Ovary (tissue), 9 donors: ENCODE data around the gene ZNF296. TPM values are rescaled to one million over a fixed set of nuclear protein-coding genes. Genes with fewer than 3 reads are reported as not detected.
A peak's percentile ranks its signal among the peaks of the same experiment; 100 is the strongest.

Experiments used
- DNase-seq, 5 donors: peaks; one replicate each; pipeline ENCODE4 v3.0.0-alpha.2; 2019 to 2020
- H3K27ac ChIP-seq, 2 donors: fragments of 200-600 bp; one replicate each; pipeline versions ENCODE4 v1.5.1 to v1.8.0; 2019 to 2022
- H3K27me3 ChIP-seq: fragments of 200-600 bp; one replicate; pipeline ENCODE4 v1.8.0; 2022
- H3K36me3 ChIP-seq: fragments of 200-600 bp; sonication (generic); one replicate; pipeline ENCODE4 v1.5.1; 2019
- H3K4me1 ChIP-seq: one replicate; pipeline ENCODE4 v1.8.1; 2013; ENCODE audit warnings: mild to moderate bottlenecking, moderate library complexity; ENCODE audit not compliant: insufficient read depth
- H3K4me3 ChIP-seq: fragments of 200-600 bp; sonication (generic); one replicate; pipeline ENCODE4 v1.5.1; 2017
- H3K9me3 ChIP-seq, 2 donors: fragments of 200-600 bp in 1 of 2; sonication (generic) in 1 of 2; one replicate each; pipeline versions ENCODE4 v1.5.1 to v1.8.1; 2013 to 2019; ENCODE audit warnings: mild to moderate bottlenecking in 1 of 2, moderate library complexity in 1 of 2
- CTCF ChIP-seq, 3 donors: fragments of 450-650 bp in 2 of 3; fragments of 200-600 bp in 1 of 3; IDR thresholded peaks; one replicate each; pipeline versions ENCODE4 v1.5.1 to v1.8.0; 2016 to 2022; ENCODE audit warnings: antibody characterized with exemption in 3 of 3, mild to moderate bottlenecking in 1 of 3
- EP300 ChIP-seq: sonication (generic); formaldehyde crosslinking; IDR thresholded peaks from one replicate; pipeline ENCODE4 v1.6.1; 2017; ENCODE audit warnings: antibody characterized with exemption
- POLR2A ChIP-seq: fragments of 450-650 bp; IDR thresholded peaks from one replicate; pipeline ENCODE4 v1.6.1; 2017; ENCODE audit warnings: antibody characterized with exemption, mild to moderate bottlenecking, moderate library complexity
- WGBS, 3 donors: extraction: QIAGEN DNeasy Blood & Tissue Kit in 1 of 3; methylation state at CpG; one replicate each; pipeline versions ENCODE4 v1.1.5 to v1.1.7; 2013 to 2017; 5-methylcytosine and 5-hydroxymethylcytosine counted together
- intact Hi-C, 4 donors: fragments of 100-400 bp; cut with DNase I; formaldehyde crosslinking; loops; one replicate each; pipeline versions ENCODE4 v1.11.0 to v1.15.1; 2022 to 2023
- polyA plus RNA-seq, 2 donors: library from polyadenylated mRNA; stranded (reverse); fragments of 200-250 nt in 1 of 2; fragments of 350-450 nt in 1 of 2; fragmentation: Illumina TruSeq in 1 of 2; extraction: RNeasy Lipid Tissue Mini Kit (QIAGEN cat#74804) in 1 of 2; gene quantifications; one replicate each; pipeline ENCODE4 v1.2.3, GENCODE V29; 2013 to 2014
- total RNA-seq, 7 donors: library from RNA; depleted of rRNA in 2 of 7; stranded (reverse); fragments of >200 nt in 2 of 7; fragmentation: NEBNext Ultra II Directional in 3 of 7; extraction: Animal tissue kit (Norgen Biotek cat#: 25700) in 3 of 7; gene quantifications; one replicate each; pipeline versions ENCODE4 v1.1.0 to v1.2.4, GENCODE V29; 2016 to 2023
- donor health status: DM: no; HTN: no; CAD: no; lungs with moderate emphysema.
- donor health status: DM: no; HTN: no; CAD: no.
- donor health status: Bipolar disorder and iron deficiency.
- donor health status: DM: yes; HTN: yes; CAD: no.
- donor health status: DM: no; HTN: no; CAD: no.
- donor health status: DM: yes; HTN: yes; CAD: no.

The ZNF296 gene
- total and polyA plus RNA-seq, 9 donors = 0.24 to 2.4 (median 0.41) TPM; not detected in 1

DNA sequence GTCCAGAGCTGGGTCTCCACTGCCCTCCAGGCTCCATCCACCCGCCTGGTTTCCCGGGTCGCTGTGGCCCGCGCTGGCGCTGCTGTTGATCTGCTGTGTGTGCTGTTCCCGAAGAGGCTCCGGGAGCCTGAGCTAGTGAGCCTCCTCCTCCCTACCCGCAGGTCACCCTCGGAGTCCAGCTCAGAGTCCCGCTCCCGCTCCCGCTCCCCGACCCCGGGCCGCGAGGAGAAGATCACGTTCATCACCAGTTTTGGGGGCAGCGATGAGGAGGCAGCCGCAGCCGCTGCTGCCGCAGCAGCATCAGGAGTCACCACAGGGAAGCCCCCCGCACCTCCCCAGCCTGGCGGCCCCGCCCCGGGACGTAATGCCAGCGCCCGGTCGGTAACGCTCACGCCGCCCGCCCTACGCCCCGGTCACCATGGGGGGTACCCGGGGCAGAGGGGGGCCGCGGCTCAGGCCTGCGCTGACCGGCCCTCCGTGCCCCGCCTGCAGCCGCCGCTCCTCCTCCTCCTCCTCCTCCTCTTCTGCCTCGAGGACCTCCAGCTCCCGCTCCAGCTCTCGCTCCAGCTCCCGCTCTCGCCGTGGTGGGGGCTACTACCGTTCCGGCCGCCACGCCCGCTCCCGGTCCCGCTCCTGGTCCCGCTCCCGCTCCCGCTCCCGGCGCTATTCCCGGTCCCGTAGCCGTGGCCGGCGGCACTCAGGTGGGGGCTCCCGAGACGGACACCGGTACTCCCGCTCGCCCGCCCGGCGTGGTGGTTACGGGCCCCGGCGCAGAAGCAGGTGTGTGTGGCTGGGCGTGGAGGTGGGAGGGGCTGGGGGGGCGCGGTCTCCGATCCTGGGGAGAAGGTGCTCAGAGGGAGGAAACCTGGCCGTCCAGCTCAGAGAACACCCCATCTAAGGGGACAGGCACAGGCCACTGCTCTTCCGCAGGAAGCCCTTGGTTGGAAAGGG, 12.2 kb downstream of the ZNF296 start:
- H3K27me3 ChIP-seq = no peaks in the 10 kb centered on the region
- peaks cover 4% of the 10 kb centered on the region for H3K36me3 ChIP-seq
- no peak for TF ChIP-seq EP300
- no peak for TF ChIP-seq CTCF (IDR thresholded peaks at IDR 0.05)
- TF ChIP-seq POLR2A = no peak
- no peaks in the 10 kb centered on the region for H3K4me1 ChIP-seq
- DNase-seq = no peak
- WGBS, 3 donors = 93 to 95% (median 94%) methylated on average over 79 to 85 of the region's 85 CpGs
- no peak overlapping the region for H3K27ac ChIP-seq
- intact Hi-C loops = loop anchor here in 1 of 4 donors (5.0 kb wide), 1 partner anchor 162 kb away; no protein-coding TSS in a partner anchor
- no peaks in the 10 kb centered on the region for H3K9me3 ChIP-seq
- no peak overlapping the region for H3K4me3 ChIP-seq

DNA sequence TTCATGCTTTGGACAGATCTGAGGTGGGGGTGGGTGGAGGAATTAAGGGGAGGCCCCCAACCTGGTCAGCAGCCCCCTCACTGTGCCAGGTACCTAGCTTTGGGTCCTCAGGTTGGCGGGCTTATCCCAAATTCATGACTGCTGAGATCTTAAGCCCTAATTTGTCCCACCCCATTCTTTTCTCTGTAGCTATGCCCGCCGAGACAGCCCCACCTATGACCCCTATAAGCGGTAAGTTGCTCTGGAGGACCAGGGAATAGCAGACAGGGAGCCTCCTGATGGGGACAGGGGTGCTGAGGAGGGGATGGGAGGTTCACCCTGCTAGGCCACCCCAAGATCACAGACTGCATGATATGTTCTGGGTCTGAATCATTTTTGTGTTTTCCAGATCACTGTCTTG, 14.3 kb downstream of the ZNF296 start:
- H3K27ac ChIP-seq = no peak overlapping the region
- TF ChIP-seq CTCF (IDR thresholded peaks at IDR 0.05) (no peak), EP300 (no peak), POLR2A (no peak)
- no peak for DNase-seq
- H3K4me3 ChIP-seq = no peak overlapping the region
- no peaks in the 10 kb centered on the region for H3K9me3 ChIP-seq
- peaks cover 4% of the 10 kb centered on the region for H3K36me3 ChIP-seq
- intact Hi-C loops = loop anchor here in 1 of 4 donors (5.0 kb wide), 1 partner anchor 160 kb away; no protein-coding TSS in a partner anchor
- no peaks in the 10 kb centered on the region for H3K4me1 ChIP-seq
- H3K27me3 ChIP-seq = no peaks in the 10 kb centered on the region
- WGBS, 3 donors = 91 to 98% (median 94%) methylated on average over 4 of the region's 4 CpGs

DNA sequence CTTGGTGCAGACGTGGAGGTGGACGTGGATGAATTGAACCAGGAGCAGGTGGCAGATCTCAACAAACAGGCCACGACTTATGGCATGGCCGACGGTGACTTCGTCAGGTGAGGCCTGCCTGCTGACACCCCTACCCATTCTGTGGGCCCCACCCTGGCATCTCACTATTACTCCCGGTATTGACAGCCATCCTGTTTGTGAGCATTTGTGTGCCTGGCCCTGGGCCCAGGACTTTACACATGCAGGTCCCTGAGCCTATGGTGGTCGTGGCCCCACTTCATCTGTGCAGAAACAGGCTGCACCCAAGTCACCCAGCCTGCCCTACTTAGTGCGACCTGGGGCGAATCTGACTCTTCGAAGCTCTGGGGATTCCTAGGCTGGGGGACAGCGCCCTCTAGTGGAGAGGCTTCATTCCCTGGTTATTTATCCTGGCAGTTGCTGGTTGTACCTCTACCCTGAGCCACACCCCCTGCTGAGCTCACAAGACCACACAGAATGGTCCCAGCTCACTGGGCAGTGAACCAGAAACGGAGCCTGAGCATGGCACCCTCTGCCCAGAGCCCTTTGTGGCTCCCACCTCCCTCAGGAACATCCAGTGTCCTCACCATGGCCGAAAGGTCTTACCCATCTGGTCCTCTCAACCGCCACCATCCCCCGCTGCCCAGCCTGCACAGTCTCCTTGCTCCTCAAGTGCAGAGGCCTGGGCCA, 16.9 kb downstream of the ZNF296 start:
- H3K27ac ChIP-seq = no peak overlapping the region
- peak; percentile 33 to 72 (median 64) for DNase-seq
- H3K36me3 ChIP-seq = peaks cover 4% of the 10 kb centered on the region
- H3K9me3 ChIP-seq = no peaks in the 10 kb centered on the region
- no peaks in the 10 kb centered on the region for H3K4me1 ChIP-seq
- H3K4me3 ChIP-seq = no peak overlapping the region
- H3K27me3 ChIP-seq = no peaks in the 10 kb centered on the region
- intact Hi-C loops = loop anchor here in 1 of 4 donors (10.0 kb wide), 1 partner anchor 155 kb away; the partner anchor contains the start of gene APOE
- TF ChIP-seq CTCF (IDR thresholded peaks at IDR 0.05) (peak in 2 of 3 donors; percentile 37 to 65), EP300 (no peak), POLR2A (no peak)
- 63 to 67% (median 63%) methylated on average over 16 of the region's 16 CpGs for WGBS, 3 donors

DNA sequence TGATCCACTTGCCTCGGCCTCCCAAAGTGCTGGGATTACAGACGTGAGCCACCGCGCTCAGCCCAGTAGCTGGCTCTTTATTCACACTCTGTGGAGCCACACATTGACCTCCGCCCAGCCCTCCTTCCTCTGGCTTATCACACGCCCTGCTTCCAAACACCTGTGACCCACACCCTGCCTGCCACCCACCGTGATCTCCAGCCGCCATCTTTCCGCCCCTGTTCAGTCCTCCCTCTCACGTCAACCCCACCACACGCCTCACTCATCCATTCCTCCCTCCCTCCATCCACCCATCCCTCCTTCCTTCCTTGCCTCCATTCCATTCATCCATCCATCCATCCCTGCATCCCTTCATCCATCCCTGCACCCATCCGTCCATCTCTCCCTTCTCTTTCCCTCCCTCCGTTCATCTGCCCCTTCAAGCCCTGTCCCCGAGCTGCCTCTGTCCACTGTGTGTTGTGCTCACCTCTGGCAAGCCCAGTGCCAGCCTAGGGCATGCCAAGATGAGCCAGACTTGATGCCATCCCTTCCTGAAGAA, 17.6 kb downstream of the ZNF296 start:
- WGBS, 3 donors = 79 to 84% (median 84%) methylated on average over 14 of the region's 14 CpGs
- H3K36me3 ChIP-seq = no peaks in the 10 kb centered on the region
- H3K4me1 ChIP-seq = no peaks in the 10 kb centered on the region
- H3K27ac ChIP-seq = no peak overlapping the region
- no peak overlapping the region for H3K4me3 ChIP-seq
- H3K9me3 ChIP-seq = no peaks in the 10 kb centered on the region
- TF ChIP-seq CTCF (IDR thresholded peaks at IDR 0.05) (no peak), POLR2A (no peak), EP300 (no peak)
- H3K27me3 ChIP-seq = no peaks in the 10 kb centered on the region
- no peak for DNase-seq
- intact Hi-C loops = loop anchor here in 1 of 4 donors (10.0 kb wide), 1 partner anchor 154 kb away; the partner anchor contains the start of gene APOE
